ENCODE measurements around the gene PDE6G.

The PDE6G gene

DNA sequence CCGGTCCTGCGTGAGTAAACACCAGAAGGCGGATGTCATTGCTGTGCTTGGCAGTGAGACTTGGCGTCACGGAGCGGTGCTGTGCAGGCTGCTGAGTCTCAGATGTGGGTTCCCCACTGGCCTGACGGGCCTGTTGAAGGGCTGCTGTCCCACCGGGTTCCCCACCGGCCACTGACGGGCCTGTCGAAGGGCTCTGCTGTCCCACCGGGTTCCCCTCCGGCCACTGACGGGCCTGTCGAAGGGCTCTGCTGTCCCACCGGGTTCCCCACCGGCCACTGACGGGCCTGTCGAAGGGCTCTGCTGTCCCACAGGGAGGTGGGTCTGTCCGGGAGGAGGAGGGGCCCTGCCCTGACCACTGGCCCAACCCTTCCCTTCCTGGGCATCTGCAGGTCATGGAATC lies 30.3 kb upstream of the PDE6G start:
- no peak for FAIRE-seq

DNA sequence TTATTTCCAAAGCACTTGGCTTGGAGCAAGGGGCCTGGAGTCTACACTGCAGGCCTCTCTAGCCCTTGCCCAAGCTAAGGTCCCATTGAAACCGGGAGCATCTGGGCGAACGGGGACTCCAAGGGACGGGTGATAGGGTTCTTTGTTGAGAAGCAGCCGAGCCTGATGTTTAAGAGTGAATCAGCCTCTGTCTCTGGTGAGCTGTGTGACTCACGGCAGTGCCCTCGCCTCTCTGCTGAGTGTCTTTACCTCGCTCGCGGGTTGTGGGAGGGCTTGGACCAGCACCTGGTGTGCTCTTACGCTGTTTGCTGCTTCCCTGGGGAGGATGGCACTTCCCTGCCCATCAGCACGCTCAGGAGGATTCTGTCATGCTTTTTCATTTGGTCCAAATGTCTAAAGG lies 28.8 kb upstream of the PDE6G start:
- no peak for FAIRE-seq

DNA sequence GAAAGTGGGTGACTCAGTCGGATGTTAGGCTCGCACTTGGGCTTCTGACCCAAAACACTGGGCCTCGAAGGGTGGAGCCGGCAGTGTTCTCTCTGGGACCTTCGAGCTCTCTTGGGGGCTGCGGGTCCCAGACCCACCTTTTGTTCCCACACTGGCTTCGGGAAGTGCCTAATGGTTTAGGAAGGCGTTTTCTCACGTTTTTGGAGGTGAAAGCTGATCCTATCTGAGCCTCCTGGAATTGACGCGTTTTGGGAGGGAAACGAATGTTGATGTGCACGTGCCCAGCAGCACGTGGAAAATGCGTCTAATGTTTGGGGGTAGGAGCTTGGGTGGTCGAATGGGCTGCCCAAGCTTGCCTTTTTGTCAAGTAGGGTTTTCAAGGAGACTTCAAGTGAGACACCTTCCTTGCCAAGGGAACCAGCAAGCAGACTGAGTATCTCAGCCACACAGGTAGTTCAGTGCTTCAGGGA lies 28.1 kb upstream of the PDE6G start:
- FAIRE-seq = no peak

DNA sequence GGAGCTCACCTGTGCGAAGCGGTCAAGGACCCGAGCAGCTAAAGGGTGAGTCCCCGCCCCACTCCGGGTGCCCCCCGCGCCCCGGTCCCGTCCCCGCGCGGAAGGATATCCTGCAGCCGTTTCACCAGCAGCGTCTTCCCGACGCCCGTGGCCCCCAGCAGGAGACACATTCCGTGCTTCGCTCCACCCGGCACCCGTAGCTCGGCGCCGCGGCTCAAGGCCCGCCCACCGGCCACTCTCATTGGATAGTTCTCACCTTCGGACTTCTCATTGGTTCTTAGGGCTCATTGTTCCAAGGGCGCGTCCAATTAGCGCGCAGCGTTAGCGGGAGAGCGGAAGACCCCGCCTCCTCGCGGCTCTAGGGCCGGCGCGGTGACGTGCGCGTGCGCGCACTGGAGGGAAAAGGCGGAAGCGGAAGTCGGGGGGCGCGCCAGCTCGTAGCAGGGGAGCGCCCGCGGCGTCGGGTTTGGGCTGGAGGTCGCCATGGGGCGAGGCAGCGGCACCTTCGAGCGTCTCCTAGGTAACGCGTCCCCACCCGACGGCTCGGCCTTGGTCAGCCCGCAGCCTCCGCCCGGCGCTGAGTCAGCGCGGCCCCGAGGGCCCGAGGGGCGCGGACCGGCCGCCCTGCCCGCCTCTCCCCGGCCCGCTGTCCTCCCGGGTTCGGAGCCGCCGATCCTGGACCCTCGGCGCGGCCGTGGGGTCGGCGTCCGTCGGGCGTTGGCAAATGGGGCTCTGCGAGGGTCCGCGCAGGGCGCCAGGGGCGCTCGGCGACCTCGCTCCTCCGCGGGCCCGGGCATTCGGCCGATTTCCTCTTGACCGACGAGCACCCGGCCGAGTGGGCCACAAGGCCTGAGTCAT lies 27.5 kb upstream of the PDE6G start, which contains the start of the genes ARL16 and HGS:
Gene ARL16 (minus strand): TSS at position 214 of the 858 bp plus-strand sequence. CDS start 44 bp downstream, at position 170.
Gene HGS (plus strand): TSS at position 428 of the 858 bp plus-strand sequence. CDS start 56 bp downstream, at position 484.
- peak; percentile 91 for FAIRE-seq

DNA sequence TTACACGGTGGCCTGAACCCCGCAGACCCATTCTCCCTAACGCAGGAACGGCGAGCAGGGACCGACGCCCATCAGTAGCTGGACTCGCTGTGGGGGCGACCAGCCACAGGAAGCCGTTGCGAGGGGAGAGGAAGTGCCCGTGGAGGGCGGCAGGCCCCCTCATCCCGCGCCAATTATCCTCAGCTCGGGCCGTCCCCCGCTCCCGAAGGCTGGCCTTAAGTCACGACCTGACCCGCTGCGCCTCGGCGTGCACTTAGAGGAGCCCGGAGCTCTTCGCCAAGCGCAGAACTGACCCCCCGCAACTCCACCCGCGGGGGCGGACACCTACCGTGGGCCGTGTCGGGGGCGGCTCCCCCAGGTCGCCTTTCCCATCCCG lies 26.9 kb upstream of the PDE6G start:
- no peak for FAIRE-seq

DNA sequence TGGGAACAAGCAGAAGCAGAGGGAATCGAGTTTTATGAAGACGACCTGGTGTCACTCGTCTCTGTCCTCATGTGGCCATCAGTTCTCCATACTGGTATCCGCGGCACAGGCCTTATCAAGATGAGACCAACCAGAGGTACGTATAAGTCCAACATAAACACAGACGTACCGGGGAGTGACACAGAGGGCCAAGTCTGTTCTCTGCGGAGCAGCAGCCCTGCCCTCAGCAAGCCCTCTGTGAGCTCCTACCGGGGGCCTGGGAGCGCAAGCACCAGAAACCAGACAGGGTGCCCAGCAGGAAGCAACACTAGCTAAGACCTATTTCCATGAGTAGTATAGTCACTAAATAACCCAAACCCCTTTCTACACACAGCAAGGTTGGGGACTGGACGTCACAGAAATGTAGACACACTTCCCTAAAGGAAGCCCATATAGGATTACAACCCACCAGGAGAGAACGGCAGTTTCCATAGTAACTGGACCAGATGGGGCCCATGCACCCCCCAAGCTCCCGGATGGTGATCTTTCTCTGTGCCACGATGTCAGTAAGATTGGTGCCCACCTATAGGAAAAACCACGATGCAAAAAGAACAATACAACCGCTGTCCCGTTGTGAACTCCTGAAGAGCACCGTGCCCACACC lies 26.3 kb upstream of the PDE6G start:
- FAIRE-seq = no peak

DNA sequence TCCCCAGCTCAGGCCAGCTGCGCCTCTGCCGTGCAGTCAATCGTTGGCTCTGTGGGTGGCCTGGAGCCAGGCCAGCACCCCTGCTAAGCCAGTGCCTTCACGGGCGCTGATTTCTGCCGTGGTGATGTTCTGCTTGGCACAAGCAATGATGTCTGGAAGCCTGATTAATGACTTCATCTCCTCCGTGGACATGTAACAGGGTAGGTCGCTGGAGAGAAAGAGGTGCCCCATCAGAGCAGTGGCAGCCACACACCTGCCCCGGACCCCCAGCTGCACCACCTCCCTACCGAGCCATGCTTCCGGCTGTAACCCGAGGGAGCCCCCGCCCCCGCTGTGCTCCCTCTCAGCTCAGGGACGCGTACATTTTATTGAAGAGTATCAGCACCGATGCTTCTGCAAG lies 25.3 kb upstream of the PDE6G start:
- no peak for FAIRE-seq

DNA sequence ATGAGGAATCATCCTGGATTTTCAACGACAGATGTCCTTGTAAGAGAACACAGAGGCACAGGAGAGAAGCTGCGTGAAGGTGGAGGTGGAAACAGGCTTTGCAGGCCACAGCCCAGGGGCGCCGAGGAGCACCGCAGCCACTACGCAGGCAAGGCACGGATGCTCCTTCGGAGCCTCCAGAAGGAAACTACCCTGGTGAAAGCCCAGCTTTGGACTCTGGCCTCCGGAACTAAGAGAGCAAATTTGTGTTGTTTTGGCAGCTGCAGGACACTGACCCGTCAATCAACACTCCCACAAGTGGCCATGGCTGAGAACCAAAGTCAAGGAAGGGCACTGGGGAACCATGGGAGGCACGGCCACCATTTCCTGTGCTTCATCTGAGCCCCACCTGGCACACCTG lies 23.8 kb upstream of the PDE6G start:
- FAIRE-seq = no peak

DNA sequence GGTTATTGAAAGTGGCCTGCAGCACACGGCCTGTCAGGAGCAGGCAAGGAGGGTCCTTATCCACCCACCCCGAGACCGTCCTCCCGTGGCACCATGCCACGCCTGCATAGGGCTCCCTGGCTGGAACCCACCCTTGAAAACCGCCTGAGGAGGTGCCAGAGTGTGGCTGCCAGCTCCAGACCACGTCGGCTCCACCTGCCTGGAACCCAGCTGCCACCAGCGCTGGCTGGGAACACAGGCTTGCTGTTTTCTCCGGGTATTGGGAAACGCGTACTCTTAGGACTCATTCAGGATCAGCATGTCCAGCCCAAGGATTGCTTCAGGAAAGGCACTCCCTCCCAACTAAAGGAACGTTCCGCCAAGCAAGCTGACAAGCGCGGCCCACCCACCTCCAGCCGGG lies 20.6 kb upstream of the PDE6G start:
- FAIRE-seq = no peak

DNA sequence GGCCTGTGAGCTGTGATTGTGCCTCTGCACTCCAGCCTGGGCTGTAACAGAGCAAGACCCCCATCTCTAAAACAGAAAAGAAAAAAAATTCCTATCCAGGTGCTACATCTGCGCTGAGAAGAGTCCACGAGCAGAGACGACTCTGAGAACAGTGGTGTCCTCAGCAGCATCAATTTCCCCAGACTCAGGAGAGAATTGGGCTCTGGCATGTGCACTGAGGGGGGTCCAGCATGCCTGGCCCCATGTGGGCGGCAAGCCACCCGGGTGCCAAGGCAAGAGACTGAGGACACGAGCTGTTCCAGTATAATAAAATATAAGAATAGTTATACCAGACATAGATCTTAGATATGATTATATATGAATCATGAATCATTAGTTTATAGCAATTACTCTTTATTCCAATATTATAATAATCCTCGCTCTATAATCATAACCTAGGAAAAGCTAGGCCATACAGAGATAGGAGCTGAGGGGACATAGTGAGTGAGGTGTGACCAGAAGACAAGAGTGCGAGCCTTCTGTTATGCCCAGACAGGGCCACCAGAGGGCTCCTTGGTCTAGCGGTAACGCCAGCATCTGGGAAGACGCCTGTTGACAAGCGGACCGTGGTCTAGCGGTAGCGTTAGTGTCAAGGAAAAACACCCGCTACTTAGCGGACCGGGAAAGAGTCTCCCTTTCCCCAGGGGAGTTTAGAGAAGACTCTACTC lies 19.3 kb upstream of the PDE6G start:
- peak; percentile 86 for FAIRE-seq

DNA sequence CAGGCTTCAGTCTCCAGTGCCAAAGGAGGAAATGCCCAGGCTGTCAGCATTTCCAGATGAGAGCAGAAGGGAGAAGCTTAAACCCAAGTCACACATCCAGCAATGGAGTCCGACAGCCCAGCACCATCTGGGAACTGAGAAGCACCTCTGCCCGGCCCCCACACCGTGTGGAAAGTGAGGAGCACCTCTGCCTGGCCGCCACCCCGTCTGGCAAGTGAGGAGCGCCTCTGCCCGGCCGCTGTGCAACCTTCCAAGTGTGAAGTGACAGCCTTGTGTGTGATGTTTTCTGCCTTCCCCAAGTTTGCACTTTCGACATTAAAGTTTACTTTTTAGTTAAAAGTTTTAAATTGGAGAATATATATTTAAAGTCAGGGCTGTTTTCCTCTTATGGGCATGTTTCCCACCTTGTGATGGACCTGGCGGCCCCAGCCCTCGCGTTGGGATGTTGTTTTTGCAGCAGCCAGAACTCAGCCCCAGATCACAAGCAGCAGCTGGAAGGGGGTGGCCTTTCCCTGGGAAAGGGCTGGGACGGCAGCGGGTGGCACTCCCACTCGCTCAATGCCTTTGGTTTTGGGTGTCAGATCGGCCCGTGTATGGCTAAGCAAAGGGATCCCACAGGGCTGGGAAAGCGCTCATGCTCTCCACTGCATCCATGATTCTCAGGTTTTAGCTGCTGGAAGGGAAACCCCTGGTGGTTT lies 17.4 kb upstream of the PDE6G start:
- FAIRE-seq = no peak

DNA sequence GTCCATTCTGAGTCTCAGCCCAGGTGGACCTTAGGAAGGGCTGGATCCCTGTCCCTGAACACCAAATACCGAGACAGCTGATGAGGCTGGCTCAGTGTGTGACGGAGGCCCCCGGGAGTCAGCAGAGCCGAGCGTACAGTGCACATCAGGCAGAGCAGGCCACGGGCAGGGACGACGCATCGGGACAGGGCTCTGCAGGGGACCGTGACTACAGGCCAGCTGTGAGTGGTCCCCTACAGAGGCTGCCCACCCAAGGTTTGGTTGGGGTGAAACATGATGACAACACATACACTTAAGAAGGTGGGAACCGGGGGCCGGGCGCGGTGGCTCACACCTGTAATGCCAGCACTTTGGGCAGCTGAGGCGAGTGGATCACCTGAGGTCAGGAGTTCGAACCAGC lies 16.6 kb upstream of the PDE6G start:
- FAIRE-seq = no peak

DNA sequence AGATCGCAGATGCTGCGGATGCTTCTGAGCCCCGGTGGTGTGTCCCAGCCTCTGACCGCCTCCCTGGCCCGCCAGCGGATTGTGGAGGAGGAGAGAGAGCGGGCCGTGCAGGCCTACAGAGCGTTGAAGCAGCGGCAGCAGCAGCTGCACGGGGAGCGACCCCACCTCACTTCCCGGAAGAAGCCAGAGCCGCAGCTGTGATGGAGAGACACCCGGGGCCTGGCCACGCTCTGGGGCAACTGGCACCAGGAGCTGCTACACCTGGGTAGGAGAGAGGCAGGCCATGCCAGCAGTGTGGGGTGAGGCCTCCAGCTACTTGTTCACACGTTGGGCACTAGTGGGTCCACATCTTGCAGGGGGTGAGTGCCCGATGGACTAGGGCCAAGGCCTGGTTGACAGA lies 16.2 kb upstream of the PDE6G start:
- FAIRE-seq = no peak

DNA sequence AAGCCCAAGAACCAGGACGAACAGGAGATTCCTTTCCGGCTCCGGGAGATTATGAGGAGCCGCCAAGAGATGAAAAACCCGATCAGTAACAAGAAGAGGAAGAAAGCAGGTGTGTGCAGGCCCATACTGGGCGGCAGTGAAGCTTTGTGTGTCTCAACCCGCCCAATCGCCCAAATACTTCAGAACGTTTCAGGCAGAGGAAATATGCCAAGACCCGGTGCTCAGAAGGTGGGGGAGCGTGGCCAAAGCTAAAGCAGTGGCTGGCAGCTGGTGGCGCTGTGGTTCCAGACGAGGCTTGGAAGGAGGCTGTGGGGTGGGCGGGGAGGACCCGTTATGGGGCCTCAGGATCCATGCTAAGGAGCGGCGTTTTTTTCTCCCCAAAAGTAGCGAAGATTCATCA lies 11.4 kb upstream of the PDE6G start:
- FAIRE-seq = no peak

DNA sequence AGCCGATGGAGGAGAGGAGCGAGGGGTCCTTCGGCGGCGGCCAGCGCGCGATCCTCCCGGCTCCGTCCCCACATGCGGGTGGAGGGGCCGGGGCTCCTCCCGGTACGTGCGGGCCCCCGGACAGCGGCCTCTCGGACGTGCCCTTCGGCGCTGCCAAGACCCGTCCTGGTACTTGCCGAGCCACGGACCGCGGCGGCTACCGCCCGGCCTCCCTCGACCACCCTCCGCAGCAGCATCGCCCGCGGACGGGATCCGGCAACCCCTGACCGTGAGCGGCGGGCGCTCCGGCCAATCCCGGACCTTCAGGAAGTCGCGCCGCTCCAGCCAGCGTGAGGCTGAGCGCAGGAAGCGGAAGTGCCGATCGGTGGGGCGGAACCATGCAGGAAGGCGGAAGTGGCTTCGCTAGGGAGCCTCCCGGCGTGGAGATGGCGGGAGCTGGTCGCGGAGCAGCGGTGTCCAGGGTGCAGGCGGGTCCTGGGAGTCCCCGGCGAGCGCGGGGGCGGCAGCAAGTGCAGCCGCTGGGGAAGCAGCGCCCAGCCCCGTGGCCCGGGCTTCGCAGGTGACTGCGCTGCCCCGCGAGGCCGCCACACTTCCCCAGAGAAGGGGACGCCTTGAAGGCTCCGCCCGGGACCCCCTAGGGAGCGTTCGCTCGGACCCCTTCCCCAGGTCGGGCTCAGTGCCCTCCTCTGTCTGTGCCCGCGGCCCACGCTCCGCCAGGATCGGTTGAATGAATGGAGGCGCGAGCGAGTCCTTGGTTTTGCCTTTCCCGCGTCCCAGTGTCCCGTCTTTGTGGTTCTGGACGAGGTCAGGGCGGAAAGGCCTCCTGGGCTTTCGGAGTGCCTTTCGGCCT lies 10.2 kb upstream of the PDE6G start, which contains the start of the genes CCDC137 and OXLD1:
Gene CCDC137 (plus strand): TSS at position 396 of the 850 bp plus-strand sequence. CDS start 30 bp downstream, at position 426.
Gene OXLD1 (minus strand): TSS at position 264 of the 850 bp plus-strand sequence. CDS start 28 bp downstream, at position 236.
- FAIRE-seq = no peak

DNA sequence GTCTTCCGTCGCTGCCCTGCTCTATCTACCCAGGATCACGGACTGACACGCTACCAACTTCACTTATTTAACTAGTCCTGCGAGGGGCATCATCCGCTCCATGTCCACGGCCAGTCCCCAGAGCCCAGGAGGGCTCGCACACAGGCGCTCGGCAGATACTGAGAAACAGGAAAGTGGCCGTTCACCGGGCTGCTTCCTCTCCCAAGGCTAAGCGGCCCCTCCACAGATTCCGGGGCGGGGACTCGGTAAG lies 9.7 kb upstream of the PDE6G start:
- no peak for FAIRE-seq

DNA sequence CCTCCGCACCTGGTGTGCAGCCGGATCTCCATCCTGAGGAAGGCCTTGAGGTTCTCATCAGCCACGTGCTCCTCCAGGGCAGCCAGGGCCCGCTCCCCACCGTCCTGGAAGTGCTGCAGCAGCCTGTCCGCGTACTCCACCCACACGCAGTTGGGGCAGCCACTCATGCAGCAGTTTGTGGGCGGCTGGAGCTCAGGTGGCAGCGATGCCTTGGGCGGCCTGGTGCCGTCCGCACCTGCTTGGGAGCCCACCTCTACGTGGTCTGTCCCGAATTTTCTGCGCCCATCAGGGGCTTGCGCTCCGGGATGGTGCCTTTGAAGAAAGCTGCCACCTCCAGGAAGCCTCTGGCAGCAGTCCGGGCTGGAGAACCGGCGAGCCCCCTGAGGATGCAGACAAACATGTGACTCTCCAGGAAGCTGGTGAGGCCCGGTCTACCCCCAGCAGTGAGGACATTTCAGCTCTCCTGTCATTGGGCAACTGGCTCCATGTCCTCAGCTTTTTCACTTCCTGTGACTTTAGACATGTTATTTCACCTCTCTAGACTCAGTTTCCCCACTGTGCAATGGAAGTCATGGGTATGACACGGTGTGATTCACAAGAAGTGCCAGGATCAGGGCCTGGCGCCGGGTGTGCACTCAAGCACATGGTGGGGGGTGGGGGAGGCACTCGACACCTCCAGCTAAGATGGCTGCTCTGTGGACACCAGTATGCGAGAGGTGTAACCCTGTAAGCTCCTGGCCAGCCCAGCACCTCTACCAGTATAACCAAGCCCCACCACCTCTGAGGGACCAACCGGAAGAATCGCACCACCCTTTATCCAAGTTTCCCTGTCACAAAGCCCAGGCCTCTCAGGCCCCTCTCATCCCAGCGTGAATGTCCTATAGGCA lies 9.1 kb upstream of the PDE6G start:
- FAIRE-seq = no peak

DNA sequence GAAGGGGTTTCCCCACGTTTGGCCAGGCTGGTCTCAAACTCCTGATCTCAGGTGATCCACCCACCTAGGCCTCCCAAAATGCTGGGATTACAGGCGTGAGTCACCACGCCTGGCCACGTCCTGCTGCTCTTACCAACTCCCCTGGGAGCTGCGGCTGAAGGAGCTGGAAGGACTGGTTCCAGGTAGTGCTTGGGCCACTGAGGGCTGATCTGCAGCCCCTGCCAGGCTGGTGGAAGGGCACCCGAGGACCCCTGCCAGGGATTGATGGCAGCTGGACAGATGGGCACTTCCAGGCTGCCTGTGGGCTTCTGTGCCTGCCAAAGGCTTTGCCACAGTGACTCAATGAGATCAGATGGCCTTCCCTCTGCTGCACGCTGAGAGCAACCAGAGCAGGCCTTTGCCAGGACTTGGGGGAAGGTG lies 7.7 kb upstream of the PDE6G start:
- no peak for FAIRE-seq

DNA sequence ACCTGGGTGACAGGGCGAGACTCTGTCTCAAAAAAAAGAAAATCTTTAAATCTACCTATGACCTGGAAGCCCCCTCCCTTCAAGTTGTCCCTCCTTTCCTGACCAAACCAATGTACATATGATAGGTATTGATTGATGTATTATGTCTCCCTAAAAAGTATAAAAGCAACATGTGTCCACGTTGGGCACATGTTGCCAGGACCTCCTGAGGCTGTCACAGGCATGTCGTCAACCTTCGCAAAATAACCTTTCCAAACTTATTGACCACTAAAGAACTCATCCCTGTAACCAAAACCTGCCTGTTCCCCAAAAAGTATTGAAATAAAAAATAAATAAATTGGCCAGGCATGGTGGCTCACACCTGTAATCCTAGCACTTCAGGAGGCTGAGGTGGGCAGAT lies 5.7 kb upstream of the PDE6G start:
- FAIRE-seq = no peak

DNA sequence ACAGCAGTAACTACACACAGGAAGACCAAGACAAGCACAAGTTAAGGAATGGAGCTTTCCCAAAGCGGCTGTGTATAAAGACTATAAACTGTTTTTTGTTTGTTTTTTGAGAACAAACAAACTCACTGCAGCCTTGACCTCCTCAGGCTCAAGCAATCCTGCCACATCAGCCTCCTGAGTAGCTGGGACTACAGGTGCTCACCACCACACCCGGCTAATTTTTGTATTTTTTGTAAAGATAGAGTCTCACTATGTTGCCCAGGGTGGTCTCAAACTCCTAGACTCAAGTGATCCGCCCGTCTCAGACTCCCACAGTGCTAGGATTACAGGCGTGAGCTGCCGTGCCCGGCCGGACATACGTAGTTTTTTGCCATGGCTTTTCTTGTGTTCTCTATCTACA lies 4.1 kb upstream of the PDE6G start:
- no peak for FAIRE-seq

DNA sequence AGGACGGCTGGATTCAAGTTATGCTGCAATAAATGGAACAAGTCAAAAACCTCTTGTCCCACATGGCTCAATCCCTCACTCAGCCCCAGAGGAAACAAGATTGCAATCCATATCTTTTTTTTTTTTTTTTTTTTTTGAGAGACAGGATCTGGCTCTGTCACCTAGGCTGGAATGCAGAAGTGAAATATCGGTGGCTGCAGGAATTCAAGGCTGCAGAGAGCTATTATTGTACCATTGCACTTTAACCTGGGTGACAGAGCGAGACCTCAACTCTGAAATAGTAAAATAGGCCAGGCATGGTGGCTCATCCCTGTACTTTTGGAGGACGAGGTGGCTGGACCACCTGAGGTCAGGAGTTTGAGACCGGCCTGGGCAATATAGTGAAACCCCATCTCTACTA lies 2.7 kb upstream of the PDE6G start:
- FAIRE-seq = no peak
